Activated CD4-positive, CD25-positive, alpha-beta regulatory T cell treated with anti-CD3 and anti-CD28 coated beads, Interleukin-2, amount 50 U/mL, for 16 hours (primary cell): ENCODE measurements around the gene SH3PXD2A.
"Not testable (repeated sequence)": the region's sequence is repeated elsewhere in the genome, so short reads cannot be mapped to it uniquely, and the experiment has no call there.

Source experiments
- DNase-seq: peaks from one replicate; pipeline ENCODE4 v3.0.0-alpha.2; 2020; ENCODE audit warnings: low read depth, low spot score

The SH3PXD2A gene

DNA sequence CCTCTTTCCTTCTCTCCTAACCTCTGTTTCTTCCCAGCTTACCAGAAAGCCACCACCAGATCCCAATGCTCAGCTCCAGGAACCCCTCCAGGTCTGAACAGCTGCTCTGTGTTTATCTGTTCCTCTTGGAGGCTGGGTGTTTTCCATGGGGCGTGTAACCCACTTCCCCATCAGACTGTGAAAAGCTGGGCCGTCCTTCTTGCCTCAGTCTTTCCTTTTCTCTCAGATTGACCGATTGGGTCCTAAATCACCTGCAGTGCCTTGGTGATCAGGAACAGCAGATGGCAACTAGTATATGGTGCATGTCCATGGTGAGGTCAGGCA, 4.8 kb downstream of the SH3PXD2A start:
- no peak for DNase-seq

DNA sequence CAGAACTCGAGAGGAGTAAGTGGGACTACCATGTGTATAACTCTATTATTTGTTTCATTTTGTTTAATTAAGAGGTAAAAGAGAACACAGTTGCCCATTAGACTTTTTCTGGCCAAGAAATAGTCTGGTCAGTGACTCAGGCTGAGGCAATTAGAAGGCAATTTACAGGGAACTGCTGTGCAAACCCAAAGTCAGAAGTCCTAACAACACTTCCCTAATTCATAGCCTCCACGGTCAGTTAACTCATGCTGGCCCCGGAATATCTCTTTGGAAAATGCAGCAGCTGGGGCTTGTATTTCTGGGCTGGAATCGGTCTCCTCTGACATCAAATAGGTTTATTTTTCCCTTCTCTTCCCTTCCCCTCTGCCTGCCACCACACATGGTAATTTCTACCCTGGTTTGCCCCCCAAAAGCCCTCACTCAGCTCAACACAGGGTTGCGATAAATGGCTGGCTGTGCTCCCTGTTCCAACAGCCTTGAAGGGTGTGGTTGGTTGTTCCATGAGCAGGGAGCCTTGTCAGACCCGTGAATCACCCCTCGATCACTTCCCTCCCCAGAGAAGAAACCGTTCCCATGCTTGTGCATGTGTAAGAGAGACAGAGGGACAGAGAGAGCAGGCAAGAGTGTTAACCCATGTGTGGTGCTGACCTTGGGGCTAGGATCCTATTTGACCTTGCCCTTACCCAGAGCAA, 5.3 kb downstream of the SH3PXD2A start:
- no peak for DNase-seq

DNA sequence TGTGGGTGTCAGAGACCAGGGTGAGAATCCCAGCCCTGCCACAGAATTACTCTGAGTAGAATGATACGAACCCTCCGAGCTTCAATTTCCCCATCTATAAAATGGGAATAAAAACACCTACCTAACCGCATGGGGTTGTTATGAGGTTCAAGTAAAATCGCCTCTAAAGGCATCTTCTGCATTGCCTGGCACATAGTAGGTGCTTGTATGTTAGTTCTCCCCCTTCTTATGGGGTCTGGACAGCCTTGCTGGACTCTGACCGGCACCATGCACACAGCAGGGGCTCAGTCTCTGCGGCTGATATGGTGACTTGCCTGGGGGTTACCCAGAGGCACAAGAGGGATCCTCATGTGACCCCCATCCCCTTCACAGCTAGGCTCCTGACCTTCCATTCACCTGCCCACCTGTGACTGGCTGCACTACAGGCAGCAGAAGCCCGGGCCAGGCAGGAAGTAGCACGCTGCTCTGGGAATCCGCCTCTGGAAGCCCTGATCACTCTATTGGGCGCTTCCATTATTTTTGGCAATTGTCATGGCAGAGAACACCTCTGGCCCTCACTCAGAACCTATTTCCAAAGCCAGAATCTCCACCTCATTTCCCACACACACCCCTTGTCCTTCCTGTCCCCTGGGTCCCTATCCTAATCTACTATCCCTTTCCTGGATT, 6.0 kb downstream of the SH3PXD2A start:
- DNase-seq: no peak

DNA sequence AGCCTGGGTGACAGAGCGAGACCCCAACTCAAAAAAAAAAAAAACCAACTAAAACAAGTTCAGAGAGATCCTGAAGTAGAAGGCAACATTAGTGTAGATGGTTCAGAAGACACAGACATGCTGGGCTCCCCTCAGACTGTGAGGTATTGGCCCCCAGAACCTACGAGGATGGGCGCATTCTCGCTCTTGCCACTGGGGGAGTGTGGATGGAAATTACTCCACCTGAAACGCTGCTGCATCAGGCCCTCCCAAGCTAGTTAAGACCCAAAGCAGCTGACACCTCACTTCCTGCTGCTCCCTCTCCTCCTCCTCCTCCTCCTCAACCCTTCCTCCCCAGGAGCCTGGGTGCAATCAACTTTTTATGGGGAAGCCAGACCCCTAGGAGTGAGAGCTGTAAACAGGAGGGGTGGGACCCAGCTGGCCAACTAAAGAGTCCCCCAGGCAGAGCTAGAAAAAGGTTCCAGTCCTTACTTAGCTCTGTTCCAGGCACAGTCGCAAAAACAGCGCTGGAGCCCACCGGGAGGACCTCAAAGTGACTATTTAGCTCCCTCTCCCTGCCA, 7.4 kb downstream of the SH3PXD2A start:
- DNase-seq: no peak

DNA sequence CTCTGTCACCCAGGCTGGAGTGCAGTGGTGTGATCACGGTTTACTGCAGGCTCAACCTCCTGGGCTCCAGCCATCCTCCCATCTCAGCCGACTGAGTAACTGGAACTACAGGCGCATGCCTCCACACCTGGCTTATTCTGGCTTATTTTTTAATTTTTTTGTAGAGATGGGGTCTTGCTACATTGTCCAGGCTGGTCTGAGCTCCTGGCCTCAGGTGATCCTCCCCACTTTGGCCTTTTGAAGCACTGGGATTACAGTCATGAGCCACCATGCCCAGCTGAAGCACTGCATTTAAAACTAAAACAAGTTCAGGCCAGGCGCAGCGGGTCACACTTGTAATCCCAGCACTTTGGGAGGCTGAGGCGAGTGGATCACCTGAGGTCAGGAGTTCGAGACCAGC, 8.0 kb downstream of the SH3PXD2A start:
- DNase-seq: no peak

DNA sequence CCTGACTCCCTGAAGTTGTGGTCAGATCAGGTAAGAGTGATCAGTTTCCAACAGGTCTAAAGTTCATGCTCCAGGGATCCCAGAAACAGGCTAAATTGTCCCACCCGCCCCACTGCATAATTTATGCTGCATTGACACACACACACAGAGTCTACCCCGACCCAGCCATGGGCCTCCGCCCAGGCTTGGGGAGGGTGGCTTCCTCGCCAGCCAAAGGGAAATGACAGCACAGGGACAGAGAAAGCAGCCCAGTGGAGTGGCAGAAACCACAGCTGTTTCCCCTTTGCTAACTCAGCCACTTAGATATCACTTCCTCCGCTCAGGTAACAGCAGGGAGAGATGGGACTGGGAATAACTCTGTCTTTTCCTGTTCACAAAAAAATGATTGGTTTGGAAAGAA, 9.4 kb downstream of the SH3PXD2A start:
- DNase-seq: no peak

DNA sequence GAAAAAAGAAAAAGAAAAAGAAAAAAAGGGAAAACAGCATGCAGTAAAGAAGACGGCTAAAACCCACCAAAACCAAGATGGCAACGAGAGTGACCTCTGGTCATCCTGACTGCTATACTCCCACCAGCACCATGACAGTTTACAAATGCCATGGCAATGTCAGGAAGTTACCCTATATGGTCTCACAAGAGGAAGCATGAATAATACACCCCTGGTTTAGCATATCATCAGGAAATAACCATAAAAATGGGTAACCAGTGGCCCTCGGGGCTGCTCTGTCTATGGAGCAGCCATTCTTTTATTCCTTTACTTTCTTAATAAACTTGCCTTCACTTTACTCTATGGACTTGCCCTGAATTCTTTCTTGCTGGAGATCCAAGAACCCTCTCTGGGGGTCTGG, 10.0 kb downstream of the SH3PXD2A start:
- not testable (repeated sequence) for DNase-seq

DNA sequence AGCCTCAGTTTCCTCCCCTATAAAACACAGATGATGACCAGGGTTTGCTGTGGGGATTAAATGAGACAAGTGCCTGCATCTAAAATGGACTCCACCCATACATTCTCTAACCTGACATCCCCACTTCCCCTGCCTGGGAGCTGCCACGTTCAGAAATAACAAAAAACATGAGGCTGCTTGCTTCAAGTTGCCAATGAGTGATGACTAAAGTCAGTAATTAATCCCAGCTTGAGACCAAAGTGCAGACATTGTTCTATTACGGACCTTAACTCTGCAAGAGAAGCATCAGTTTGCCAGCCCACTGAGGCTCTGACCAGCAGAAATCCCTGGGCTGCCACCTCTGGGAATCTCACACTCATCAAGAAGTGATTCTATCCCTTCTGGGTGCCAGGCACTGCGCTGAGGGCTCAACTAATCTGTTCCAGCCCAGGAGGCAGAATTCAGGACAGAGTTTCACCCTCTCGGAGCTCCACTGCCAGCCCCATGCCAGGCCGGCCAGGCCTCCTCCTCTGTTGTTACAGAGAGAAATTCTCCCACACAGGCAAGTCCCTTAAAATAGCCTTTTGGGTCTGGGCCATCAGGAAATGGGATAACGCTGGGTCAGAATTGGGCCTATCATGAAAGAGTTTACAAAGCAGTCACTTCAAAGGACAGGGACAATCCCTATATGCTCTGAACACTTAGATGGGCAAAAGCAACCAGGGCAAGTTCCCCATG, 11.4 kb downstream of the SH3PXD2A start:
- no peak for DNase-seq

DNA sequence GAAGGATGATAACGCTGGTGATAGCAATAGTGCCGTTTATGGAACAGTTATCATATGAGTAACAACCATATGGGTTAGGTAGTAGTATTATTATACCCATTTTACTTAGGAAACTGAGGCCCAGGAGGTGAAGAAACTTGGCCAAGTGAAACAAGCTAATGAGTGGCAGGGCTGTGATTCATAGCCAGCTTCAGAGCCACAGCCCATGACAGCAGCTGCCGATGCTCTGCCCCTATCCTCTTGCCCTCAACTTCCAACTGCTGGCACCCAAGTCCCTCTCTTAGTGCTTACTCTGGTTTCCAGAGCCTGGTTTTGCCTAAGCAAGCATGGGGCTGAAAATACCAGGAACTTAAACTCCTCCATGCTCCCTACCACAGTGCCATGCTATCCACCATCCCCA, 12.3 kb downstream of the SH3PXD2A start:
- no peak for DNase-seq

DNA sequence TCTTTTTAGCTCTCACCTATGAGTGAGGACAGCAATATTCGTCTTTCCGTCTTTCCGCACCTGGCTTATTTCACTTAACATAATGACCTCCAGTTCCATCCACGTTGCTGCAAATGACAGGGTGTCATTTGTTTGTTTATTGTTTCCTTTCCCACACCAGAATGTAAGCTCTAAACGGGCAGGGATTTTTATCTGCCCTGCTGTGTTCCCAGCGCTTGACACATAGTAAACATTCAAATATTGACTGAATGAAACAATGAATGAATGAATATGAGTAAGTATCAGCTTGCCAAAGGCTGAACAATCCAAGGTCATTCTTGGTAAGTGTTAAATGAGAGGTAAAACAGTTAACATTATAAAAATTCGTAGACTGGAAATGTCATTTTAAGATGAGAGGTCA, 12.8 kb downstream of the SH3PXD2A start:
- no peak for DNase-seq

DNA sequence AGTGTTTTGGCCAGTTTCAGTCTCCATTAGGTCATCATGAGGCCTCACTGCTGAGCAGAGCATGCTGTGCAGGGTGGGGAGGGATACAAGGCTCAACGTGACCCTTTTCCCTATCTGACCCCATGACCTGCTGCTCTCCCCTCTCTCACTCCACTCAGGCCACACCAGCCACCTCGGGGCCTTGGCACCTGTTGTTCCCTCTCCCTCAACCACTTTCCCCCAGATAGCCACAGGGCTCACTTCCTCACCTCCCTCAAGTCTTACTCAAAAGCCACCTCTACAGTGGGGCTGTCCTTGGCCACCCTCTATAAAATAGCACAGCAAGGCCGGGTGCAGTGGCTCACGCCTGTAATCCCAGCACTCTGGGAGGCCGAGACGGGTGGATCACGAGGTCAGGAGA, 13.9 kb downstream of the SH3PXD2A start:
- no peak for DNase-seq

DNA sequence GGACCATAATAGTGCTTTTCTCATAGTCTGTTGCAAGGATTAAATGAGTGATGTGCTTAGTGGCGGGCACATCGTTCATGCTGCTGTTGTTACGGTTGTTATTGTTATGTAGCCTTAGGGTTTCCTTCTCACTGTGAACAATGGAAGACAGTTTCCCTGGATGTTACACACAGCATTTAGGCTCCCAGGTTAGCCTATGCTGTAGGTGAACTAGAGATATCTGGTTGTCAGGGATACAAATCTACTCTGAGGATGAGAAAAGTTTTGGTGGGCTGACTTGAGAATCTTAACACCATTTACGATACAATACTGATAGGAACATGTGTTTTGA, 14.7 kb downstream of the SH3PXD2A start:
- no peak for DNase-seq

DNA sequence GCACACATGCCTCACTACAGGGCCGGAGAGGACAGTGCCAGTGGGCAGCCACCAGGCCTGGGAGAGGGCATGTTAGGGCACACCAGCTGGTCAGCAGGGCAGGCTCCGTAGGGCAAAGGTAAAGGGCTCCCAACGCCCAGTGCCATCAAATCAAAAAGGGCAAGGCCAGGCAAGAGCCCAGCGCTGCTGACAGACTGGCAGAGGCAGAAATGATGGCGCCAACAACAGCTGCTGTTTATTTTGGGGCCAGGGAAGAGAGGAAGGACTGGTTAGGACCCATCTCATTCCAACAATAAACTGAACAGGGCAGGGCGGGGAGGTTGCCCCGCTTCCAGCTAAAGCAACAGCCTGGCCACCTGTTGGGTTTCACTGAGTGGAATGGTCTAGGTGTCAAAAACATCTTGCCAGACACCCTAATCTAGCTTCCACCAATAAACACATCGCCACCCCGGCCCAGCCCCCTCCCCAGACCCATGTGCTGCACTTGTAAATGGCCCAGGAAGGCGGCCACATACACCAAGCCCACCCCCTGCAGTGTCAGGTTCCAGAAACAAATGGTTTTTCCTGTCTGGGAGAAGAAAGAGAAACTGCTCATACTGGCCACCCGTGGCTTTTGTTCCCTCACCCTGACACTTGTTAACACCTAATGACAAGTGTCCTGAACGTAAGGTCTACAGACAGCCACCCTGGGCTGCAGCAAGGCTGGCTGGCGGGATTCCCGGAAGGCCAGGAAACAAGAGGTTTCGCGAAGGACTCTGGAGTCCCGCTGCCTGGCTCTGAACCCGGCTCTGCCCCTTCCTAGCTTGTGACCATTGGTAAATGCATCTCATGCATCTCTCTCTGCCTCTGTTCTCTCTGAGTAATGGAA, 15.3 kb downstream of the SH3PXD2A start:
- no peak for DNase-seq

DNA sequence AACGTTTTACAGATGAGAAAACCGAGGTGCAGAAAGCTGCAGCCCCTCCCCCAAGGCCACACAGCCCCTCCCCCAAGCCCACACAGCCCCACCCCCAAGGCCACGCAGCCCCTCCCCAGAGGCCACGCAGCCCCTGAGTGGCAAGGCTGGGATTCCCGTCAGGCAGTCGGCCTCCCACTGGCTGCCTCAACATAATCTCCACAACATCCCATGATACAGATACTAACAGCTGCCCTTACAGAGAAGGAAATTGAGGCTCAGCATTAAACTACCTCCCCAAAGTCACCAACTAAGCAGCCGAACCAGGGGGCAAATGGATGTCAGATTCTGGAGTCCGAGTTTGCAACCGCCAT, 15.9 kb downstream of the SH3PXD2A start:
- no peak for DNase-seq

DNA sequence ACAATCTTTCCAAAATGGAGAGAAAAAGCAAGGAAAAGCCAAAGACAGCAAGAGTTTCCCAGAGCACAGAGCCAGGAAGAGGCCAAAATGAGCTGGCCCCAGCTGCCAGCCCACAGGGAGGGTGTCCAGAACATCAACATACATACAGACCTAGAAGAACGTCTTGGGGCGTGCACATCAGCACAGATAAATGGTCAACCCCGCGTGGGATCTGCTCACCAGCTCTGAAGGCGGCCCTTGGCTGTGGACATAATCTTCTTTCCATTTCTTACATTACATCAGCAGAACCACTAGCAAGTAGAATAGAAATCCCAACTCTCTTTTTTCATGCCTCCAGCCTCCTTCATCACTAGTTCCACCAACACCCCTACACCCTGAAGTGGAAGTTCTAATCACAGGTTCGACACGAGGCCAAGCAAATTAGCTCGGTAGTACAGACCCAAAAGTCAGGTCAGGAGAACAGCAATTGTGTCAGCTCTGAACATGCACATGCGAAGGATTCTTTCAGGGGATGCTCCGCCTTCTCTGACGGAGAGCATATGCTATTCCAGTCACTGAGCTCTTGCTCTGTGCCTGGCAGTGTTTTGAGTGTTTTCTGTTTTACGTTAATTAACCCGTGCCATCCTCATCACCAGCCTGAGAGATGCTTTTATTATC, 16.4 kb downstream of the SH3PXD2A start:
- no peak for DNase-seq

DNA sequence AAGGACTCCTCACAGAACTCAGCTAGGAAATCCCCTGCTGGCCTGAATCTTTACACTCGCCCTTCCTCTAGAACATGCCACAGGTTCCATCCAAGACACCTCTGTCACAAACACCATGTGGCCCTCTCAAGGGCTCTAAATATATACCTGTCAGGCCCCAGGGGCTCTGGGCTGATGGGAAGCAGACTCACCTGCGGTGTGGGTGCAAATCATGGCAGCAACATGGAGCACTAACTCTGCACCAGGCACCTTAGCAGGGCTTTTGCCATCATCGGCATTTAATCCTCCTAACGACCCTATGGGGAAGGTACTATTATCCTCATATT, 17.3 kb downstream of the SH3PXD2A start:
- no peak for DNase-seq

DNA sequence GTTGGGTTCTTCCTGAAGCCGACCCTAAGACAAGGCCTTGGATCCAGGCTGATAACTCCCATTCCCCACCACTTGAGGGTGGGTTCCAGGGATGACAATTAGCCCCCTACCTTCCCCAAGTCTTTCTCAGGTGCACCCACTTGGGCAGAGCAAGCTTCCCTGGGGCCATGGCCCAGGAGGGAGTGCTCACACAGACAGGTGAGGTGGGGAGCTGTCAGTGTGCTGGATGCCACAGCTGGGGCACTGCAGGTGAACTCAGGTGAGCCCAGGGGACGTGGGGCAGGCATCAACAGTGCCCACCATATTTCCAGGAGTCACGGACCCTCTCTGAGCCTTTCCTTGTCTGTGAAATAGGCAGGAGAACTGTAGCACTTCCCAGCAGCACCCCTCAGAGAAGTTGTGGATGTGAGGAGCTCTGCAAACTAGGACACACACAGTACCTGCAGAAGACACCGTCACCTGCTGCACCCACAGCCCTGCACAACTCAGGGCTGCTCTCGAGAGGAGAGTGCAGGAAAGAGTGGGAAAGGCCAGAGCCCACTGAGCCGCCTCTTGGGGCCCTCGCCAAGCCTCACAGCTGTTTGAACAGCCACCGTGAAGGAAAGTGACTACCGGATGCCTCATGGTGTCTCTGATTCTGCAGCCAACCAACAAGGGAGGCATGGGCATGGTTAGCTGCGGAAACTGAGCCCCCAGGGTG, 17.9 kb downstream of the SH3PXD2A start:
- no peak for DNase-seq

DNA sequence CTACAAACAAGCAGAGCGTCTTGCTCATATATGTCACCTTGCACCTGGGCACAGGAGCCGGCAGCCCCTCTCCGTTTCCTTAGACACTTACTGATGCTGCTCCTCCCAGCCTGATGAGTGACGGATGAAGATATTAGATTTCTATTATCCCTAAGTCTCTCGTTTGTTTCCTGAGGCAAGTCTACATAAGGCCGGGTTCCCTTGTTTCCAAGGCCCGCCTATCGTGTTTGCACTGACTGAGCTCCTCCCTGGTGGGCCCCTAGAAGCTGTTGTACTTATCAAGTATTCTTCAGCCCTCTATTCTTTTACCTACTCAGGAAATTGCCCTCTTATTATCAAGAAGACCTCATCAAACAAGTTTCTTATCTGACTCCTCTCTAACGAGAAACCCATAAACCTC, 18.5 kb downstream of the SH3PXD2A start:
- no peak for DNase-seq

DNA sequence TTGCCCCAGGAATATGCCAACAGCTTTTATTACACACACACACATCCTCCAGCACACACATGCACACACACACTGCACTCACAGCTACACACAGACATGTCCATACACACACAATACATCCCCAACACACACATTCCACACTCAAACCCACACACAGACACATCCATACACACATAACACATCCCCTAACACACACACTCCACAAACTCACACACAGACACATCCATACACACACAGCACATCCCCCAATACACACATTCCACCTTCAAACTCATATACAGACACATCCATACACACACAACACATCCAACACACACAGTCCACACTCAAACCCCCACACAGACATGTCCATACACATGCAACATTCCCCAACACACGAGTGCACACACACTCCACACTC, 19.1 kb downstream of the SH3PXD2A start:
- no peak for DNase-seq

DNA sequence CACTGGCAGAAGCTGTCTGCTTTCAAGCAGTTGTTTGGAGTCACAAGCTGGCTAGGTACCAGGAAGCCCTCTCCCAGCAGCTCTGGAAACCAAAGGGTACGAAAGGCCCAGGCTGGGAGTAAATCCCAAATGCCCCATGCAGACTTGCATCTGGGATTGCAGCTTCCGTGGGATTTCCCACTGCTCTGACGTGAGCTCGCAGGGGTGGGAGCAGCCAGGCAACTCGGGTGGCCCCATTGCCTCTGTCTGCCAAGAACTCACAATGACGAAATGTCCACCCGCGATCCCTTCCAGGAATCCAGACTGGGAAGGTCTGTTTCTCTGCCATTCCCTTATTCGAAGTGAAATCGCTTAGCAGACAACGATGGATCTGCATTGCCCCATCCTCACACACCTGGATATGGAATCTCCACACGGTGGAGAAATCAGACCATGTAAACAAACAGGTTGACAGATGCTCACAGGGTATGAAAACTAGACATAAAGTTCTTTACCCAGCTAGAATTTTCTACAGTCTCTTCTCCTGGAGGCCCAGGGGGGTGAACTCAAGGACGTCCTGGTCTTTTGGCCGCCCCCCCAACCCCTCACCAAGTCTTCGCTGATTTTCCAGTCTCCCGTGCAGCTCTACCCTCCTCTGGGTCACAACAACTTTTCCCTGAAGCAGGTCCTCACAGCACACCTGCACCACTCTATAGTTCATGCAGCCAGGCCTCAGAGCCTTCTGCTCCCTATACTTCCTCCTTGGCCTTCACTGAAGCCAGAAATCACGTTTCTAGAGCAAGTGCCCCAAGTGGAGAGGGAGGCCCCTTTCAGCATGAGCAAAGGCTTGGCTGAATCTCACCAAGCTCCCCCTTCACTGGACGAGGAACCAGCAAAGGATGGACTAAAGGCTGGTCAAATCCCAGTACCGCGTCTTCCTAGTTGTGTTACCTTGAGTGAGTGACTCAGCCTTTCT, 20.0 kb downstream of the SH3PXD2A start:
- no peak for DNase-seq
